ENCODE data around the gene GRIFIN.

The GRIFIN gene

GRCh38 chr7:2476298-2476697, at the start of gene GRIFIN:
Gene GRIFIN (minus strand): TSS chr7:2476398. CDS start chr7:2476383, 15 bp downstream.
- no peak for DNase-seq

GRCh38 chr7:2524808-2525657, 48.8 kb upstream of the GRIFIN start:
- DNase-seq, result no peak

- peak; percentile 88 for DNase-seq
Observed at GRCh38 chr7:2523941-2524807, 48.0 kb upstream of the GRIFIN start.

GRCh38 chr7:2523461-2523936, 47.3 kb upstream of the GRIFIN start:
- DNase-seq, result peak; percentile 60

- peak; percentile 56 for DNase-seq
Observed at GRCh38 chr7:2522780-2523433, 46.7 kb upstream of the GRIFIN start.

- no peak for DNase-seq
Observed at GRCh38 chr7:2521952-2522591, 45.9 kb upstream of the GRIFIN start.

GRCh38 chr7:2521341-2521745, 45.1 kb upstream of the GRIFIN start:
- no peak for DNase-seq

GRCh38 chr7:2520761-2521290, 44.6 kb upstream of the GRIFIN start:
- DNase-seq, result no peak

- DNase-seq, result no peak
Observed at GRCh38 chr7:2520131-2520760, 44.0 kb upstream of the GRIFIN start.

GRCh38 chr7:2519119-2519930, 43.1 kb upstream of the GRIFIN start, which contains the start of gene LFNG:
Gene LFNG (plus strand): TSS chr7:2519774. CDS start chr7:2519862, 88 bp downstream.
- peak; percentile 64 for DNase-seq

- DNase-seq, result no peak
Observed at GRCh38 chr7:2518737-2519118, 42.5 kb upstream of the GRIFIN start.

- DNase-seq, result no peak
Observed at GRCh38 chr7:2517678-2518507, 41.7 kb upstream of the GRIFIN start.

GRCh38 chr7:2517026-2517425, 40.8 kb upstream of the GRIFIN start:
- DNase-seq, result no peak

- DNase-seq, result no peak
Observed at GRCh38 chr7:2516194-2516555, 40.0 kb upstream of the GRIFIN start.

GRCh38 chr7:2515424-2516193, 39.4 kb upstream of the GRIFIN start:
- no peak for DNase-seq

GRCh38 chr7:2514473-2515423, 38.5 kb upstream of the GRIFIN start:
- DNase-seq, result no peak

- DNase-seq, result no peak
Observed at GRCh38 chr7:2513702-2514101, 37.5 kb upstream of the GRIFIN start.

GRCh38 chr7:2512713-2513112, 36.5 kb upstream of the GRIFIN start:
- no peak for DNase-seq

Data from NCI-H2107 (cell line).